GM23338 (cell line): ENCODE data around the gene FARP1. TPM values are rescaled to one million over a fixed set of nuclear protein-coding genes. Genes with fewer than 3 reads are reported as not detected.

ENCODE experiments used
- ATAC-seq: fragments of 200-7000 bp; cut with Tn5 transposase; 3 replicates; pipeline ENCODE4 v1.9.1; 2020
- DNase-seq: peaks from one replicate; pipeline ENCODE4 v3.0.0-alpha.2; 2015; ENCODE audit warnings: low spot score
- H2AFZ ChIP-seq: fragments of 200-600 bp; sonication (generic); 2 replicates; pipeline ENCODE4 v1.8.0; 2016; ENCODE audit warnings: antibody characterized with exemption, mild to moderate bottlenecking, moderate library complexity
- H3F3A ChIP-seq: fragments of 200-600 bp; sonication (generic); replicated peaks from 2 replicates; pipeline ENCODE4 v1.8.0; 2017; ENCODE audit warnings: antibody characterized with exemption, mixed run types, low read depth
- H3K27ac ChIP-seq: fragments of 200-600 bp; sonication (generic); 2 replicates; pipeline ENCODE4 v1.6.1; 2016; ENCODE audit warnings: low read depth
- H3K27me3 ChIP-seq: fragments of 200-600 bp; sonication (generic); 2 replicates; pipeline ENCODE4 v1.8.0; 2016; ENCODE audit warnings: mild to moderate bottlenecking, mixed run types, moderate library complexity; ENCODE audit not compliant: insufficient read depth
- H3K36me3 ChIP-seq: fragments of 200-600 bp; sonication (generic); 2 replicates; pipeline ENCODE4 v1.8.0; 2016; ENCODE audit warnings: mild to moderate bottlenecking; ENCODE audit not compliant: insufficient read depth
- H3K4me1 ChIP-seq: fragments of 200-600 bp; sonication (generic); 2 replicates; pipeline ENCODE4 v1.8.0; 2016; ENCODE audit warnings: mild to moderate bottlenecking, moderate library complexity; ENCODE audit not compliant: insufficient read depth
- H3K4me2 ChIP-seq: fragments of 200-600 bp; sonication (generic); 2 replicates; pipeline ENCODE4 v1.7.1; 2017; ENCODE audit warnings: mixed run types
- H3K4me3 ChIP-seq: fragments of 200-600 bp; sonication (generic); 2 replicates; pipeline ENCODE4 v1.6.1; 2016; ENCODE audit warnings: mixed run types
- H3K79me2 ChIP-seq: fragments of 200-600 bp; sonication (generic); replicated peaks from 2 replicates; pipeline ENCODE4 v1.8.0; 2017; ENCODE audit warnings: mild to moderate bottlenecking; ENCODE audit not compliant: insufficient read depth
- H3K9me2 ChIP-seq: fragments of 200-600 bp; sonication (generic); 2 replicates; pipeline ENCODE4 v1.8.0; 2017; ENCODE audit not compliant: insufficient read depth
- H4K20me1 ChIP-seq: fragments of 200-600 bp; sonication (generic); replicated peaks from 2 replicates; pipeline ENCODE4 v1.8.0; 2017; ENCODE audit warnings: mild to moderate bottlenecking; ENCODE audit not compliant: insufficient read depth
- H3K27ac Mint-ChIP-seq: 2 replicates; pipeline ENCODE4 v1.8.0; 2020; ENCODE audit warnings: inconsistent platforms, mild to moderate bottlenecking, moderate library complexity, mixed read lengths
- H3K27me3 Mint-ChIP-seq: 3 replicates; pipeline ENCODE4 v1.8.0; 2022; ENCODE audit warnings: low read depth, mild to moderate bottlenecking, moderate library complexity, mixed read lengths, inconsistent platforms; ENCODE audit not compliant: insufficient read depth, poor library complexity
- H3K36me3 Mint-ChIP-seq: 3 replicates; pipeline ENCODE4 v1.8.0; 2021; ENCODE audit warnings: low read depth, mild to moderate bottlenecking, inconsistent platforms, moderate library complexity, mixed read lengths
- H3K4me1 Mint-ChIP-seq: 3 replicates; pipeline ENCODE4 v1.8.0; 2020; ENCODE audit warnings: mild to moderate bottlenecking, inconsistent platforms, mixed read lengths
- H3K4me3 Mint-ChIP-seq: 3 replicates; pipeline ENCODE4 v1.8.0; 2021; ENCODE audit warnings: moderate library complexity, mild to moderate bottlenecking, inconsistent platforms, mixed read lengths
- H3K9me3 Mint-ChIP-seq: 3 replicates; pipeline ENCODE4 v1.8.0; 2020; ENCODE audit warnings: moderate library complexity, mild to moderate bottlenecking, inconsistent platforms, mixed read lengths
- CREB1 ChIP-seq: fragments of 250-450 bp; sonication (Bioruptor Pico); IDR thresholded peaks from 2 replicates; pipeline ENCODE4 v1.5.0; 2020; ENCODE audit warnings: low read depth, mild to moderate bottlenecking, moderate library complexity
- EZH2phosphoT487 ChIP-seq: fragments of 200-600 bp; sonication (generic); IDR thresholded peaks from one replicate; pipeline ENCODE4 v1.8.1; 2018; ENCODE audit warnings: antibody characterized with exemption; ENCODE audit not compliant: unreplicated experiment
- JUNB ChIP-seq: IDR thresholded peaks from one replicate; pipeline ENCODE4 v1.6.1; 2016; ENCODE audit warnings: antibody characterized with exemption; ENCODE audit not compliant: unreplicated experiment
- POLR2AphosphoS5 ChIP-seq: IDR thresholded peaks from 2 replicates; pipeline ENCODE4 v1.6.1; 2016; ENCODE audit warnings: antibody characterized with exemption, low read depth
- STAT1 ChIP-seq: IDR thresholded peaks from one replicate; pipeline ENCODE4 v1.6.1; 2016; ENCODE audit warnings: antibody characterized with exemption; ENCODE audit not compliant: unreplicated experiment
- ZNF331 ChIP-seq: fragments of 250-450 bp; sonication (Bioruptor Pico); IDR thresholded peaks from 2 replicates; pipeline ENCODE4 v1.5.0; 2020; ENCODE audit warnings: low read depth, mild to moderate bottlenecking, moderate library complexity
- polyA plus RNA-seq: library from polyadenylated mRNA; unstranded; fragments of >200 nt; fragmentation: Nextera tagmentation; extraction: Ambion mirVana; gene quantifications from 2 replicates; pipeline ENCODE4 v1.2.1, GENCODE V29; 2016
- total RNA-seq: library from RNA; depleted of rRNA; stranded (reverse); fragments of >200 nt; shearing (Covaris generic); gene quantifications from 2 replicates; pipeline ENCODE4 v1.2.3, GENCODE V29; 2014
- TF ChIP-seq, protein P1 (sequence below), 2 experiments: fragments of 200-600 bp in 1 of 2; sonication (generic) in 1 of 2; conservative IDR thresholded peaks; 2 replicates each; pipeline versions ENCODE4 v1.5.1 to v1.6.1; 2016 to 2017; ENCODE audit warnings: antibody characterized with exemption in 2 of 2, low read depth in 2 of 2, mild to moderate bottlenecking in 2 of 2, moderate library complexity in 1 of 2
- TF ChIP-seq, protein P2 (sequence below): IDR thresholded peaks from one replicate; pipeline ENCODE4 v1.6.1; 2018; ENCODE audit warnings: antibody characterized with exemption; ENCODE audit not compliant: unreplicated experiment
- TF ChIP-seq, protein P3 (sequence below): fragments of 250-450 bp; sonication (Bioruptor Pico); IDR thresholded peaks from 2 replicates; pipeline ENCODE4 v1.5.0; 2020; ENCODE audit warnings: mild to moderate bottlenecking, moderate library complexity

The FARP1 gene
- total and polyA plus RNA-seq, 2 experiments from 2014 or later, result 53.6 to 82.5 TPM

DNA sequence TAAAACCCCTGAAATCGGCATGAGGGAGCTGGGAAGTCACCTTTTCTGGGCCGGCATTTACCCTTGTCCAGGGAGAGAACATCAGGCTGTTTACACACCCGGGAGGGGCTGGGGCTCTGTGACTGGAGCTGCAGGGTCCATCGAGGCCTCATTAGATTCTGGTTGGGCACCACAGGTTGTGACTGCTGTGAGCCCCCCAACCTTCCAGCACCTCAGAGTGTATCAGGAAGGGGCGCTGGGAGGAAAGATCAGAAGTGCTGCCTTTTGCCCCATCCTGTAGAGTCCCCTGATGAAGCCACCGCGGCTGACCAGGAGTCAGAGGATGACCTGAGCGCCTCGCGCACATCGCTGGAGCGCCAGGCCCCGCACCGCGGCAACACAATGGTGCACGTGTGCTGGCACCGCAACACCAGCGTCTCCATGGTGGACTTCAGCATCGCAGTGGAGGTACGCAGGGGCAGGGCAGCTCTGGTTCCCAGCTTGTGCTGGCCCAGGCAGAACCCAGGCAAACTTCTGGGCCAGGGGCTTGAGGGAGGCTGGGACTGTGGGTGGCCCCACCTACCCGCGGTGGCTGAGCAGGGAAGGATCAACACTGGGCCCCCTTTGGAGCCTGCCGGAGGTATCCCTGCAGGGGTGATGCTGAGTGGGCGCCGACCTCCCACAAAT is 297.6 kb downstream of the FARP1 start:
- peaks cover 19% of the 10 kb centered on the region for H3K36me3 Mint-ChIP-seq
- no peak overlapping the region for H3K27ac ChIP-seq
- no peaks in the 10 kb centered on the region; the same call in 2 of the 3 replicates for H3K9me3 Mint-ChIP-seq
- no peaks in the 10 kb centered on the region for H3F3A ChIP-seq
- H3K4me1 Mint-ChIP-seq, result peaks cover 10% of the 10 kb centered on the region
- no peak overlapping the region for H3K4me2 ChIP-seq
- DNase-seq, result no peak
- H3K27ac Mint-ChIP-seq, result no peak overlapping the region
- no peak overlapping the region for H3K4me3 ChIP-seq
- H2AFZ ChIP-seq, result no peak overlapping the region
- H3K27me3 Mint-ChIP-seq, result peaks cover 23% of the 10 kb centered on the region
- no peak for ATAC-seq
- H3K4me3 Mint-ChIP-seq, result no peak overlapping the region
- H3K4me1 ChIP-seq, result peaks cover 5% of the 10 kb centered on the region
- no peaks in the 10 kb centered on the region for H3K36me3 ChIP-seq
- TF ChIP-seq JUNB (no peak), ZNF331 (CRISPR knock-in tag) (no peak), CREB1 (CRISPR knock-in tag) (no peak), POLR2AphosphoS5 (no peak), STAT1 (no peak), EZH2phosphoT487 (no peak)
- TF ChIP-seq, protein P1, sequence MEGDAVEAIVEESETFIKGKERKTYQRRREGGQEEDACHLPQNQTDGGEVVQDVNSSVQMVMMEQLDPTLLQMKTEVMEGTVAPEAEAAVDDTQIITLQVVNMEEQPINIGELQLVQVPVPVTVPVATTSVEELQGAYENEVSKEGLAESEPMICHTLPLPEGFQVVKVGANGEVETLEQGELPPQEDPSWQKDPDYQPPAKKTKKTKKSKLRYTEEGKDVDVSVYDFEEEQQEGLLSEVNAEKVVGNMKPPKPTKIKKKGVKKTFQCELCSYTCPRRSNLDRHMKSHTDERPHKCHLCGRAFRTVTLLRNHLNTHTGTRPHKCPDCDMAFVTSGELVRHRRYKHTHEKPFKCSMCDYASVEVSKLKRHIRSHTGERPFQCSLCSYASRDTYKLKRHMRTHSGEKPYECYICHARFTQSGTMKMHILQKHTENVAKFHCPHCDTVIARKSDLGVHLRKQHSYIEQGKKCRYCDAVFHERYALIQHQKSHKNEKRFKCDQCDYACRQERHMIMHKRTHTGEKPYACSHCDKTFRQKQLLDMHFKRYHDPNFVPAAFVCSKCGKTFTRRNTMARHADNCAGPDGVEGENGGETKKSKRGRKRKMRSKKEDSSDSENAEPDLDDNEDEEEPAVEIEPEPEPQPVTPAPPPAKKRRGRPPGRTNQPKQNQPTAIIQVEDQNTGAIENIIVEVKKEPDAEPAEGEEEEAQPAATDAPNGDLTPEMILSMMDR (conservative IDR thresholded peaks at IDR 0.05; ENCODE audit: low read depth in 2 of 2), result no peak
- TF ChIP-seq, protein P2, sequence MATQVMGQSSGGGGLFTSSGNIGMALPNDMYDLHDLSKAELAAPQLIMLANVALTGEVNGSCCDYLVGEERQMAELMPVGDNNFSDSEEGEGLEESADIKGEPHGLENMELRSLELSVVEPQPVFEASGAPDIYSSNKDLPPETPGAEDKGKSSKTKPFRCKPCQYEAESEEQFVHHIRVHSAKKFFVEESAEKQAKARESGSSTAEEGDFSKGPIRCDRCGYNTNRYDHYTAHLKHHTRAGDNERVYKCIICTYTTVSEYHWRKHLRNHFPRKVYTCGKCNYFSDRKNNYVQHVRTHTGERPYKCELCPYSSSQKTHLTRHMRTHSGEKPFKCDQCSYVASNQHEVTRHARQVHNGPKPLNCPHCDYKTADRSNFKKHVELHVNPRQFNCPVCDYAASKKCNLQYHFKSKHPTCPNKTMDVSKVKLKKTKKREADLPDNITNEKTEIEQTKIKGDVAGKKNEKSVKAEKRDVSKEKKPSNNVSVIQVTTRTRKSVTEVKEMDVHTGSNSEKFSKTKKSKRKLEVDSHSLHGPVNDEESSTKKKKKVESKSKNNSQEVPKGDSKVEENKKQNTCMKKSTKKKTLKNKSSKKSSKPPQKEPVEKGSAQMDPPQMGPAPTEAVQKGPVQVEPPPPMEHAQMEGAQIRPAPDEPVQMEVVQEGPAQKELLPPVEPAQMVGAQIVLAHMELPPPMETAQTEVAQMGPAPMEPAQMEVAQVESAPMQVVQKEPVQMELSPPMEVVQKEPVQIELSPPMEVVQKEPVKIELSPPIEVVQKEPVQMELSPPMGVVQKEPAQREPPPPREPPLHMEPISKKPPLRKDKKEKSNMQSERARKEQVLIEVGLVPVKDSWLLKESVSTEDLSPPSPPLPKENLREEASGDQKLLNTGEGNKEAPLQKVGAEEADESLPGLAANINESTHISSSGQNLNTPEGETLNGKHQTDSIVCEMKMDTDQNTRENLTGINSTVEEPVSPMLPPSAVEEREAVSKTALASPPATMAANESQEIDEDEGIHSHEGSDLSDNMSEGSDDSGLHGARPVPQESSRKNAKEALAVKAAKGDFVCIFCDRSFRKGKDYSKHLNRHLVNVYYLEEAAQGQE, result no peak
- TF ChIP-seq, protein P3, sequence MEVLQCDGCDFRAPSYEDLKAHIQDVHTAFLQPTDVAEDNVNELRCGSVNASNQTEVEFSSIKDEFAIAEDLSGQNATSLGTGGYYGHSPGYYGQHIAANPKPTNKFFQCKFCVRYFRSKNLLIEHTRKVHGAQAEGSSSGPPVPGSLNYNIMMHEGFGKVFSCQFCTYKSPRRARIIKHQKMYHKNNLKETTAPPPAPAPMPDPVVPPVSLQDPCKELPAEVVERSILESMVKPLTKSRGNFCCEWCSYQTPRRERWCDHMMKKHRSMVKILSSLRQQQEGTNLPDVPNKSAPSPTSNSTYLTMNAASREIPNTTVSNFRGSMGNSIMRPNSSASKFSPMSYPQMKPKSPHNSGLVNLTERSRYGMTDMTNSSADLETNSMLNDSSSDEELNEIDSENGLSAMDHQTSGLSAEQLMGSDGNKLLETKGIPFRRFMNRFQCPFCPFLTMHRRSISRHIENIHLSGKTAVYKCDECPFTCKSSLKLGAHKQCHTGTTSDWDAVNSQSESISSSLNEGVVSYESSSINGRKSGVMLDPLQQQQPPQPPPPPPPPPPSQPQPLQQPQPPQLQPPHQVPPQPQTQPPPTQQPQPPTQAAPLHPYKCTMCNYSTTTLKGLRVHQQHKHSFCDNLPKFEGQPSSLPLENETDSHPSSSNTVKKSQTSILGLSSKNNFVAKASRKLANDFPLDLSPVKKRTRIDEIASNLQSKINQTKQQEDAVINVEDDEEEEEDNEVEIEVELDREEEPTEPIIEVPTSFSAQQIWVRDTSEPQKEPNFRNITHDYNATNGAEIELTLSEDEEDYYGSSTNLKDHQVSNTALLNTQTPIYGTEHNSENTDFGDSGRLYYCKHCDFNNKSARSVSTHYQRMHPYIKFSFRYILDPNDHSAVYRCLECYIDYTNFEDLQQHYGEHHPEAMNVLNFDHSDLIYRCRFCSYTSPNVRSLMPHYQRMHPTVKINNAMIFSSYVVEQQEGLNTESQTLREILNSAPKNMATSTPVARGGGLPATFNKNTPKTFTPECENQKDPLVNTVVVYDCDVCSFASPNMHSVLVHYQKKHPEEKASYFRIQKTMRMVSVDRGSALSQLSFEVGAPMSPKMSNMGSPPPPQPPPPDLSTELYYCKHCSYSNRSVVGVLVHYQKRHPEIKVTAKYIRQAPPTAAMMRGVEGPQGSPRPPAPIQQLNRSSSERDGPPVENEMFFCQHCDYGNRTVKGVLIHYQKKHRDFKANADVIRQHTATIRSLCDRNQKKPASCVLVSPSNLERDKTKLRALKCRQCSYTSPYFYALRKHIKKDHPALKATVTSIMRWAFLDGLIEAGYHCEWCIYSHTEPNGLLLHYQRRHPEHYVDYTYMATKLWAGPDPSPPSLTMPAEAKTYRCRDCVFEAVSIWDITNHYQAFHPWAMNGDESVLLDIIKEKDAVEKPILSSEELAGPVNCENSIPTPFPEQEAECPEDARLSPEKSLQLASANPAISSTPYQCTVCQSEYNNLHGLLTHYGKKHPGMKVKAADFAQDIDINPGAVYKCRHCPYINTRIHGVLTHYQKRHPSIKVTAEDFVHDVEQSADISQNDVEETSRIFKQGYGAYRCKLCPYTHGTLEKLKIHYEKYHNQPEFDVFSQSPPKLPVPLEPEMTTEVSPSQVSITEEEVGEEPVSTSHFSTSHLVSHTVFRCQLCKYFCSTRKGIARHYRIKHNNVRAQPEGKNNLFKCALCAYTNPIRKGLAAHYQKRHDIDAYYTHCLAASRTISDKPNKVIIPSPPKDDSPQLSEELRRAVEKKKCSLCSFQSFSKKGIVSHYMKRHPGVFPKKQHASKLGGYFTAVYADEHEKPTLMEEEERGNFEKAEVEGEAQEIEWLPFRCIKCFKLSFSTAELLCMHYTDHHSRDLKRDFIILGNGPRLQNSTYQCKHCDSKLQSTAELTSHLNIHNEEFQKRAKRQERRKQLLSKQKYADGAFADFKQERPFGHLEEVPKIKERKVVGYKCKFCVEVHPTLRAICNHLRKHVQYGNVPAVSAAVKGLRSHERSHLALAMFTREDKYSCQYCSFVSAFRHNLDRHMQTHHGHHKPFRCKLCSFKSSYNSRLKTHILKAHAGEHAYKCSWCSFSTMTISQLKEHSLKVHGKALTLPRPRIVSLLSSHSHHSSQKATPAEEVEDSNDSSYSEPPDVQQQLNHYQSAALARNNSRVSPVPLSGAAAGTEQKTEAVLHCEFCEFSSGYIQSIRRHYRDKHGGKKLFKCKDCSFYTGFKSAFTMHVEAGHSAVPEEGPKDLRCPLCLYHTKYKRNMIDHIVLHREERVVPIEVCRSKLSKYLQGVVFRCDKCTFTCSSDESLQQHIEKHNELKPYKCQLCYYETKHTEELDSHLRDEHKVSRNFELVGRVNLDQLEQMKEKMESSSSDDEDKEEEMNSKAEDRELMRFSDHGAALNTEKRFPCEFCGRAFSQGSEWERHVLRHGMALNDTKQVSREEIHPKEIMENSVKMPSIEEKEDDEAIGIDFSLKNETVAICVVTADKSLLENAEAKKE (CRISPR knock-in tag), result no peak
- no peaks in the 10 kb centered on the region for H3K79me2 ChIP-seq
- no peaks in the 10 kb centered on the region for H3K9me2 ChIP-seq
- no peaks in the 10 kb centered on the region for H3K27me3 ChIP-seq
- H4K20me1 ChIP-seq, result no peaks in the 10 kb centered on the region
